GM12891 (cell line): ENCODE data around the gene PEPD.

Experiments used
- DNase-seq: peaks from one replicate; pipeline ENCODE4 v3.0.0; 2011; ENCODE audit warnings: low spot score; ENCODE audit not compliant: insufficient read length
- FAIRE-seq: peaks from 2 replicates; lab custom pipeline; 2011; peaks lifted over from hg19 to GRCh38; lab: Jason Lieb, UNC
- PAX5 ChIP-seq: IDR thresholded peaks from 2 replicates; pipeline ENCODE4 v1.6.1; 2011; ENCODE audit warnings: low read length, moderate library complexity, mild to moderate bottlenecking; ENCODE audit not compliant: insufficient read depth, severe bottlenecking
- POLR2A ChIP-seq: IDR thresholded peaks from 2 replicates; pipeline ENCODE4 v1.6.1; 2011; ENCODE audit warnings: low read depth, low read length, control low read depth
- POLR2AphosphoS5 ChIP-seq: IDR thresholded peaks from 2 replicates; pipeline ENCODE4 v1.6.1; 2011; ENCODE audit warnings: low read depth, low read length, control low read depth
- POU2F2 ChIP-seq: IDR thresholded peaks from 2 replicates; pipeline ENCODE4 v1.6.1; 2011; ENCODE audit warnings: low read depth, mild to moderate bottlenecking, control low read depth, low read length, moderate library complexity
- SPI1 ChIP-seq: IDR thresholded peaks from 2 replicates; pipeline ENCODE4 v1.6.1; 2011; ENCODE audit warnings: low read depth, low read length, control low read depth
- TAF1 ChIP-seq: IDR thresholded peaks from 2 replicates; pipeline ENCODE4 v1.6.1; 2011; ENCODE audit warnings: low read depth, low read length, control low read depth

The PEPD gene

GRCh38 chr19:33501693-33502356, 19.8 kb downstream of the PEPD start:
- no peak for DNase-seq
- no peak for FAIRE-seq
- TF ChIP-seq POLR2AphosphoS5: no peak
- no peak for TF ChIP-seq POLR2A
- TF ChIP-seq PAX5: no peak
- TF ChIP-seq POU2F2: no peak
- TF ChIP-seq SPI1: no peak
- TF ChIP-seq TAF1: no peak

- FAIRE-seq (no peak), DNase-seq (no peak)
- TF ChIP-seq POU2F2 (no peak), POLR2AphosphoS5 (no peak), SPI1 (no peak), PAX5 (no peak), TAF1 (no peak), POLR2A (no peak)
Measured at GRCh38 chr19:33500991-33501390, 20.6 kb downstream of the PEPD start.

- no peak for TF ChIP-seq POU2F2
- no peak for TF ChIP-seq PAX5
- DNase-seq (no peak), FAIRE-seq (no peak)
Measured at GRCh38 chr19:33500586-33500985, 21.0 kb downstream of the PEPD start.

GRCh38 chr19:33499671-33500506, 21.7 kb downstream of the PEPD start:
- no peak for FAIRE-seq

GRCh38 chr19:33499248-33499647, 22.3 kb downstream of the PEPD start:
- FAIRE-seq: no peak
- no peak for TF ChIP-seq POLR2A
- no peak for TF ChIP-seq TAF1
- no peak for TF ChIP-seq POU2F2
- TF ChIP-seq SPI1: no peak
- TF ChIP-seq PAX5: no peak
- TF ChIP-seq POLR2AphosphoS5: no peak
- no peak for DNase-seq

More at GRCh38 chr19:33499671-33500506, 21.7 kb downstream of the PEPD start:
- no peak for TF ChIP-seq PAX5
- TF ChIP-seq SPI1: no peak
- no peak for DNase-seq

- TF ChIP-seq PAX5 (no peak), POLR2AphosphoS5 (no peak), POU2F2 (no peak), SPI1 (no peak), TAF1 (no peak), POLR2A (no peak)
- no peak for FAIRE-seq
Measured at GRCh38 chr19:33498391-33499000, 23.1 kb downstream of the PEPD start.

GRCh38 chr19:33497778-33498175, 23.8 kb downstream of the PEPD start:
- TF ChIP-seq SPI1: no peak
- TF ChIP-seq PAX5: no peak
- TF ChIP-seq POU2F2: no peak
- no peak for TF ChIP-seq POLR2AphosphoS5
- TF ChIP-seq TAF1: no peak
- TF ChIP-seq POLR2A: no peak
- FAIRE-seq: no peak
- DNase-seq: no peak

More at GRCh38 chr19:33498391-33499000, 23.1 kb downstream of the PEPD start:
- no peak for DNase-seq

GRCh38 chr19:33497131-33497777, 24.3 kb downstream of the PEPD start:
- TF ChIP-seq SPI1 (no peak), PAX5 (no peak), POU2F2 (no peak), TAF1 (no peak), POLR2A (no peak), POLR2AphosphoS5 (no peak)
- DNase-seq: no peak
- FAIRE-seq: no peak

GRCh38 chr19:33496038-33496895, 25.3 kb downstream of the PEPD start:
- FAIRE-seq: no peak
- TF ChIP-seq PAX5 (no peak), SPI1 (no peak), POU2F2 (no peak), POLR2AphosphoS5 (no peak), TAF1 (no peak), POLR2A (no peak)
- DNase-seq: no peak
